Neural cell (in vitro differentiated cells): Measurements from ENCODE around the gene GCNT1.

ENCODE experiments used
- EZH2 ChIP-seq: fragments of 200-600, 300-800 bp; shearing (Covaris generic), sonication (generic); IDR thresholded peaks from 2 replicates; pipeline ENCODE4 v1.6.1; 2014; ENCODE audit warnings: antibody characterized with exemption, low read length, borderline replicate concordance, mild to moderate bottlenecking; ENCODE audit not compliant: insufficient read depth, poor library complexity, severe bottlenecking
- POLR2AphosphoS5 ChIP-seq: IDR thresholded peaks from 2 replicates; pipeline ENCODE4 v1.6.1; 2012

DNA sequence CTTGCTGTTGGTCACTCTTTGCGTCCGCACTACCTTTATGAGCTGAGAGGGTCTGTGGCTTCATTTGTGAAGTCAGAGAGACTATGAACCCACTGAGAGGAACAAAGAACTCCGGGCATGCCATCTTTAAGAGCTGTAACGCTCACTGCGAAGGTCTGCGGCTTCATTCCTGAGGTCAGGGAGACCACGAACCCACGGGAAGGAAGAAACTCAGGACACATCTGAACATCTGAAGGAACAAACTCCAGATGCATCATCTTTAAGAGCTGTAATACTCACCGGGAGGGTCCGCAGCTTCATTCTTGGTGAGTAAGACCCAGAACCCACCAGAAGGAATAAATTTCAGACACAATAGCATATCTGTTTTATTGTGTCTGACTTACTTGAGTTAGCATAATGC is 19.2 kb downstream of the GCNT1 start:
- no peak for TF ChIP-seq POLR2AphosphoS5
- TF ChIP-seq EZH2: no peak
